DOHH2 (cell line): ENCODE measurements around the gene SOWAHA.

ENCODE experiments used
- H3F3A ChIP-seq: fragments of 200-600 bp; sonication (generic), shearing (Covaris generic); 2 replicates; pipeline ENCODE4 v1.6.0; 2016; ENCODE audit warnings: antibody characterized with exemption, mild to moderate bottlenecking; ENCODE audit not compliant: control insufficient read depth, insufficient read depth
- H3K27ac ChIP-seq: fragments of 200-600 bp; sonication (generic); 2 replicates; pipeline ENCODE4 v1.5.1; 2014; ENCODE audit warnings: low read depth, mild to moderate bottlenecking, low read length, moderate library complexity
- H3K27me3 ChIP-seq: fragments of 200-600 bp; sonication (generic); 2 replicates; pipeline ENCODE4 v1.6.1; 2014; ENCODE audit warnings: mild to moderate bottlenecking, low read length, mixed read lengths; ENCODE audit not compliant: control insufficient read depth
- H3K36me3 ChIP-seq: fragments of 200-600 bp; sonication (generic); 2 replicates; pipeline ENCODE4 v1.6.1; 2014; ENCODE audit warnings: mild to moderate bottlenecking, low read length, moderate library complexity, mixed read lengths; ENCODE audit not compliant: control insufficient read depth
- H3K4me1 ChIP-seq: fragments of 200-600 bp; sonication (generic); 2 replicates; pipeline ENCODE4 v1.6.1; 2014; ENCODE audit warnings: mild to moderate bottlenecking, low read length, mixed read lengths; ENCODE audit not compliant: control insufficient read depth
- H3K4me2 ChIP-seq: fragments of 200-600 bp; sonication (generic); 2 replicates; pipeline ENCODE4 v1.6.0; 2014; ENCODE audit warnings: mild to moderate bottlenecking, low read length, moderate library complexity
- H3K4me3 ChIP-seq: fragments of 200-600 bp; sonication (generic); 2 replicates; pipeline ENCODE4 v1.5.1; 2014; ENCODE audit warnings: mild to moderate bottlenecking, low read length, mixed read lengths
- H3K79me2 ChIP-seq: fragments of 200-600 bp; sonication (generic); 2 replicates; pipeline ENCODE4 v1.6.1; 2014; ENCODE audit warnings: mild to moderate bottlenecking, low read length, mixed read lengths; ENCODE audit not compliant: control insufficient read depth
- H3K9me2 ChIP-seq: fragments of 200-600 bp; sonication (generic); replicated peaks from 2 replicates; pipeline ENCODE4 v1.6.1; 2014; ENCODE audit warnings: mild to moderate bottlenecking, low read length, mixed read lengths; ENCODE audit not compliant: control insufficient read depth
- H3K9me3 ChIP-seq: fragments of 200-600 bp; sonication (generic); 2 replicates; pipeline ENCODE4 v1.6.1; 2014; ENCODE audit warnings: antibody characterized with exemption, low read length, mixed read lengths; ENCODE audit not compliant: control insufficient read depth, insufficient read depth
- H4K20me1 ChIP-seq: fragments of 200-600 bp; sonication (generic); 2 replicates; pipeline ENCODE4 v1.6.0; 2014; ENCODE audit warnings: low read depth, mild to moderate bottlenecking, antibody characterized with exemption, low read length, moderate library complexity; ENCODE audit not compliant: control insufficient read depth, insufficient read depth
- EZH2phosphoT487 ChIP-seq: fragments of 200-600 bp; sonication (generic); IDR thresholded peaks from 2 replicates; pipeline ENCODE4 v1.6.1; 2017; ENCODE audit warnings: borderline replicate concordance, mild to moderate bottlenecking, antibody characterized with exemption, low read length, moderate library complexity, mixed read lengths
- TF ChIP-seq, protein P1 (sequence below): fragments of 200-600 bp; sonication (generic); IDR thresholded peaks from one replicate; pipeline ENCODE4 v1.5.1; 2014; ENCODE audit warnings: antibody characterized with exemption, mild to moderate bottlenecking, low read depth, low read length; ENCODE audit not compliant: poor library complexity, severe bottlenecking

Gene SOWAHA

DNA sequence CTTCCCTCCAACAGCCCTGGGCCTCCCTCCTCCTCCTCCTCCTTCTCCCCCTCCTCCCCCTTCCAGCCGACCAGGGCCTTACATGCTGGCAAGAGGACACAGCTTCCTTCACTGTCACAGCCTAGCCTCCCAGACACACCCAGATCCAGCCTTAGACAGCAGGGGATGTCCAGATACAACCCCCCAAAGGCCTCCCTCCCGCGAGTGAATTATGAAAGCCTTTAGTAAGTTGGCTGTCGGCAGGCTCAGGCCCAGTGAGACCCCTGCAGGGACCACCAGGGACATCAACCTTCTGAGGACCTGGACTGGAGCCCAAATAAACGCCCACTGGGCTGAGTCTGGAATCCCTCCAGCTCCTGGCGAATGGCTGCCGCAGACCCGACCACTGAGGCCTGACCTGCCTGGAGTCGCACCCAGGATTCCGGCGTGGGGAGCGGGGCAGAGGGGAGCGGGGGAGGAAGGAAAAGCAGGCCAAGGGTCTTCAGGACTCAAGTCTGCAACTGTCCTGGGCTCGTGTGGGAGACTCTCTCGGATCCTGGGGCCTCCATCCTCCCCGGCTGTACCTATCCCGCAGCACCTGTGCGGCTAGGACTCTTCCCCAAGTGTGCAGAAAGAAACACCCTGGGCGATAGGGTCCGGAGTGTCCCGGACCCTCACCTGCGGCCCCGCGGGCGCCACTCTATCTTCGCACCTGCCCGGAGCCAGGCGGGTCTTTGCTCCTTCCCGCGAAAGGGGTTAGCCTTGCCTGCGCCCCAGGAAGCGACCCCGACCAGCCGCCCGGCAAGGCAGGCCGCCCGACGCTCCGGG, 36.8 kb upstream of the SOWAHA start:
- H3K9me3 ChIP-seq = no peaks in the 10 kb centered on the region
- no peaks in the 10 kb centered on the region for H3K9me2 ChIP-seq
- H3K4me2 ChIP-seq = peak overlapping the region; percentile 58
- H3K27ac ChIP-seq = no peak overlapping the region
- no peaks in the 10 kb centered on the region for H3K79me2 ChIP-seq
- peak; percentile 64; the same call in 1 of the 2 replicates for TF ChIP-seq EZH2phosphoT487
- TF ChIP-seq, protein P1, sequence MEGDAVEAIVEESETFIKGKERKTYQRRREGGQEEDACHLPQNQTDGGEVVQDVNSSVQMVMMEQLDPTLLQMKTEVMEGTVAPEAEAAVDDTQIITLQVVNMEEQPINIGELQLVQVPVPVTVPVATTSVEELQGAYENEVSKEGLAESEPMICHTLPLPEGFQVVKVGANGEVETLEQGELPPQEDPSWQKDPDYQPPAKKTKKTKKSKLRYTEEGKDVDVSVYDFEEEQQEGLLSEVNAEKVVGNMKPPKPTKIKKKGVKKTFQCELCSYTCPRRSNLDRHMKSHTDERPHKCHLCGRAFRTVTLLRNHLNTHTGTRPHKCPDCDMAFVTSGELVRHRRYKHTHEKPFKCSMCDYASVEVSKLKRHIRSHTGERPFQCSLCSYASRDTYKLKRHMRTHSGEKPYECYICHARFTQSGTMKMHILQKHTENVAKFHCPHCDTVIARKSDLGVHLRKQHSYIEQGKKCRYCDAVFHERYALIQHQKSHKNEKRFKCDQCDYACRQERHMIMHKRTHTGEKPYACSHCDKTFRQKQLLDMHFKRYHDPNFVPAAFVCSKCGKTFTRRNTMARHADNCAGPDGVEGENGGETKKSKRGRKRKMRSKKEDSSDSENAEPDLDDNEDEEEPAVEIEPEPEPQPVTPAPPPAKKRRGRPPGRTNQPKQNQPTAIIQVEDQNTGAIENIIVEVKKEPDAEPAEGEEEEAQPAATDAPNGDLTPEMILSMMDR = no peak
- H3K4me1 ChIP-seq = no peaks in the 10 kb centered on the region
- H3K36me3 ChIP-seq = no peaks in the 10 kb centered on the region
- H4K20me1 ChIP-seq = no peaks in the 10 kb centered on the region
- peaks cover 52% of the 10 kb centered on the region for H3K27me3 ChIP-seq
- peaks cover 8% of the 10 kb centered on the region; the same call in 1 of the 2 replicates for H3F3A ChIP-seq
- peak overlapping the region; percentile 69 for H3K4me3 ChIP-seq

DNA sequence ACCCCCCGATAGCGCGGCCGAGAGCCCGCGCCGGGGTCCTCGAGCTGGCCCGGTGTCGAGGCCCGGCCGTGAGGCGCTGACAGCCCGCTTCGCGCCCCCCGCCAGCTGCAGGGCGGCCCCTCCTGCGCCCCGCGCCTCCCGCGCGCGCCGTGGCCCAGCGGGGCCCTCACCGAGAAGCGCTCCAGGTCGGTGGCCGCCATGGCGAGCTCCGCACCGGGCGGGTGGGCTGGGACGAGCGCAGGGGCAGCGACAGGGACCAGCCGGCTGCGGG, 36.2 kb upstream of the SOWAHA start:
- Histone ChIP-seq H3K4me3 (peak overlapping the region; percentile 69), H3K27ac (no peak overlapping the region), H4K20me1 (no peaks in the 10 kb centered on the region), H3K36me3 (no peaks in the 10 kb centered on the region), H3K9me3 (no peaks in the 10 kb centered on the region), H3K27me3 (peaks cover 58% of the 10 kb centered on the region), H3F3A (peaks cover 8% of the 10 kb centered on the region; the same call in 1 of the 2 replicates), H3K4me1 (no peaks in the 10 kb centered on the region), H3K79me2 (no peaks in the 10 kb centered on the region), H3K9me2 (no peaks in the 10 kb centered on the region), H3K4me2 (peak overlapping the region; percentile 58)
- TF ChIP-seq EZH2phosphoT487 = no peak
- TF ChIP-seq, protein P1 = no peak

DNA sequence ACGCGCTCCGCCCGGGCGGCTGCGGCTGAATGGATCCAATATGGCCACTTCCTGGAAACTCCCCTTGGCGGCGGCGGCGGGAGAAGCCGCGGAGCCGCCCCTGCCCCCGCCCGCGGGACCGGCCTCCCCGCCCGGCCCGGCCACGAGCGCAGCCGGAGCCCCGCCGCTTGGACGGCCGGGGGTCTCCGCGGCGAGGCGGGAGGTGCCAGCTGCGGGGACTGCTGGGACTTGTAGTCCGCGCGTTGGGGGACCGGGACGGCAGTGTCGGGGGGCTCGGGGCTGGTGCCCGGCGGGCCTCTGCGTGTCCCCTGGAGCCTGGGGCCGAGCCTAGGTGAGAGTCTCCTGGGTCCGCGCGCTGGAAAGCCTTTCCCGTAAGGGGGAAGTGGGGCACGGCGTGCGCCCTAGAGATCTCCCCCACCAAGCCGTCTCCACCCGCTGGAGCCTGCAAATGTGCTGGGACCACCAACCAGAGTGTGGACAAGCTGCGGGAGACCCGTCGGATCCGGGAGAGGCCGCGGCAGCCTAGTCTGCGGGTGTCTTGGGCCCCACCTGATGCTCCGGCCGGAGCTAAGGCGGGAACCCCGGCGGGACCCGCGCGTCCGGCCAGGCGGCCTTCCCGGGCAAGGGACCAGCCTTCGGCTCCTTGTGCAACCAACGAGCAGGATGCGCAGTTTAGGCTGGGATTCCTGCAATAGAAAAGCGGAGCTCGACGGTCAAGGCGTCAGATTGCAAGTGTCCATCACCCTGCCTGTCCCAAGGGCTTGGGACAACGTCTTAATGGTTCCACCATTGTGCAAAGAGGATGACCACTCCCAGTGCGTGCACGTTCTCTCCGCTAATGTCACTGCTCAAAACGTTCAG, 35.7 kb upstream of the SOWAHA start, which contains the start of gene SEPTIN8:
Gene SEPTIN8, minus strand, starts transcription at position 31 of the 861 bp plus-strand sequence. CDS start 102 bp downstream, outside the sequence.
- Histone ChIP-seq H3F3A (peaks cover 8% of the 10 kb centered on the region; the same call in 1 of the 2 replicates), H3K9me2 (no peaks in the 10 kb centered on the region), H3K4me2 (peak within 1 kb of the TSS; percentile 58), H3K79me2 (no peaks in the 10 kb centered on the region), H3K36me3 (no peaks in the 10 kb centered on the region), H3K9me3 (no peaks in the 10 kb centered on the region), H3K27ac (no peak within 1 kb of the TSS), H3K27me3 (peaks cover 63% of the 10 kb centered on the region), H3K4me1 (no peaks in the 10 kb centered on the region), H4K20me1 (no peaks in the 10 kb centered on the region), H3K4me3 (peak within 1 kb of the TSS; percentile 69)
- TF ChIP-seq EZH2phosphoT487 = 0 out of 2 replicates have a peak, but pooled peaks have one; percentile 27
- TF ChIP-seq, protein P1 = no peak
